Pancreas (tissue), 10 donors: ENCODE measurements around the gene FMNL2. TPM values are rescaled to one million over a fixed set of nuclear protein-coding genes. Genes with fewer than 3 reads are reported as not detected.
A peak's percentile ranks its signal among the peaks of the same experiment; 100 is the strongest.

Experiments
- ATAC-seq, 4 donors: fragments of 200-7000 bp; cut with Tn5 transposase; one replicate each; pipeline versions ENCODE4 v1.8.0 to v1.9.1; 2020; ENCODE audit warnings: mild to moderate bottlenecking in 4 of 4, moderate library complexity in 4 of 4
- DNase-seq, 6 donors: peaks; one replicate each; pipeline ENCODE4 v3.0.0-alpha.2; 2020
- FAIRE-seq: peaks from 2 replicates; lab custom pipeline; 2012; peaks lifted over from hg19 to GRCh38; lab: Jason Lieb, UNC
- H3K27ac ChIP-seq, 4 donors: fragments of 200-600 bp; sonication (generic); 1 replicate in 3 of 4; 2 replicates in 1 of 4; pipeline versions ENCODE4 v1.5.0 to v1.8.0; 2020
- H3K27me3 ChIP-seq, 4 donors: fragments of 200-600 bp; one replicate each; pipeline ENCODE4 v1.8.0; 2021
- H3K36me3 ChIP-seq, 3 donors: fragments of 200-600 bp; sonication (generic) in 1 of 3; one replicate each; pipeline versions ENCODE4 v1.5.0 to v1.8.0; 2020 to 2021
- H3K4me1 ChIP-seq, 3 donors: fragments of 200-600 bp; one replicate each; pipeline ENCODE4 v1.8.0; 2021
- H3K4me3 ChIP-seq, 4 donors: fragments of 200-600 bp; sonication (generic) in 2 of 4; one replicate each; pipeline versions ENCODE4 v1.5.0 to v1.8.0; 2020 to 2021
- H3K9me3 ChIP-seq, 4 donors: fragments of 200-600 bp; one replicate each; pipeline ENCODE4 v1.8.0; 2021
- WGBS, 2 donors: extraction: QIAGEN DNeasy Blood & Tissue Kit; methylation state at CpG; one replicate each; pipeline ENCODE4 v1.1.7; 2013; 5-methylcytosine and 5-hydroxymethylcytosine counted together
- intact Hi-C, 3 donors: fragments of 100-400 bp; cut with DNase I; formaldehyde crosslinking; loops; one replicate each; pipeline versions ENCODE4 v1.11.1 to v1.14.2; 2022
- polyA plus RNA-seq, 2 donors: library from polyadenylated mRNA; stranded (reverse); fragments of 200-250 nt; gene quantifications; one replicate each; pipeline ENCODE4 v1.2.3, GENCODE V29; 2013
- total RNA-seq, 6 donors: library from RNA; stranded (reverse); fragmentation: NEBNext Ultra II Directional in 4 of 6; extraction: Animal tissue kit (Norgen Biotek cat#: 25700) in 4 of 6; gene quantifications; one replicate each; pipeline versions ENCODE4 v1.2.1 to v1.2.4, GENCODE V29; 2021 to 2023
- TF ChIP-seq, protein P1 (sequence below), 4 donors: fragments of 200-600 bp; sonication (generic) in 3 of 4; IDR thresholded peaks; one replicate each; pipeline versions ENCODE4 v1.5.0 to v1.8.0; 2021; ENCODE audit warnings: antibody characterized with exemption in 4 of 4
- donor health status: healthy with polysubstance abuse.
- donor health status: DM: no; HTN: no; CAD: no; lungs with moderate emphysema.
- donor health status: DM: no; HTN: no; CAD: no.
- donor health status: control.
- donor health status: control.
- donor health status: Bipolar disorder and iron deficiency.
- donor health status: DM: yes; HTN: yes; CAD: no.
- donor health status: DM: no; HTN: no; CAD: no.
- donor health status: DM: no; HTN: no; CAD: no.
- donor health status: DM: yes; HTN: yes; CAD: no.

Gene FMNL2
- total and polyA plus RNA-seq, 8 donors = 7.5 to 22.3 (median 11.3) TPM

DNA sequence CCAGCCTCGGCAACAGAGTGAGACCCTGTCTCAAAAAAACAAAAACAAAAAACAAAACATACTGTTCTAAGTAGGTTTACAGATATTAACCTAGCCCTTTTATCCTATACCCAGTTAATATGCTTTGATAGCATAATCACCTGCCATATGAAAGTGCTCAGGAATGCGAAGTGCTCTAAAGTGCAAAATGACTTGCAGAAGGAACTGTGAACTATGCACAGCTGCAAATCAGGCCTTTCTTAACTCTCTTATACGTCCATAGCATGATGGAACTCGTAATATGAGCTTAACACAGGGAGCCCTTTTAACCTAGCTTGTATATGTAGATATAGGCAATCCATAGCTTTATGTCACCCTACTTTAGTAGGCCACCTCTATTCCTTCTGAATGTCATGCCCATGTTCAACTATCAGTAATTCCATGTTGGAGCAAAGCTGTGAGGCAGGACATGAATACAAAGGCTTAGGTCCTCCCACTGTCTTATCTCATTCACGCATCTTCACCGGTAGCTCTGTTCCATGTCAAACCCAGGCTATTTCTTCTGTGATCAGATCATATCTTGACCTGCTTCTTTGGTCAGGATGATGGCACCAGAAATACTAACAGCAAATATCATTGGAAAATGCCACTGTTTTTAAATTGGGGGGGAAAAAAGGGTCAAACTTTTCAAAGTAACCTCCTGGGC, 309.4 kb downstream of the FMNL2 start:
- H3K4me3 ChIP-seq = no peak overlapping the region
- FAIRE-seq = no peak
- no peak for DNase-seq
- no peaks in the 10 kb centered on the region for H3K9me3 ChIP-seq
- TF ChIP-seq, protein P1, sequence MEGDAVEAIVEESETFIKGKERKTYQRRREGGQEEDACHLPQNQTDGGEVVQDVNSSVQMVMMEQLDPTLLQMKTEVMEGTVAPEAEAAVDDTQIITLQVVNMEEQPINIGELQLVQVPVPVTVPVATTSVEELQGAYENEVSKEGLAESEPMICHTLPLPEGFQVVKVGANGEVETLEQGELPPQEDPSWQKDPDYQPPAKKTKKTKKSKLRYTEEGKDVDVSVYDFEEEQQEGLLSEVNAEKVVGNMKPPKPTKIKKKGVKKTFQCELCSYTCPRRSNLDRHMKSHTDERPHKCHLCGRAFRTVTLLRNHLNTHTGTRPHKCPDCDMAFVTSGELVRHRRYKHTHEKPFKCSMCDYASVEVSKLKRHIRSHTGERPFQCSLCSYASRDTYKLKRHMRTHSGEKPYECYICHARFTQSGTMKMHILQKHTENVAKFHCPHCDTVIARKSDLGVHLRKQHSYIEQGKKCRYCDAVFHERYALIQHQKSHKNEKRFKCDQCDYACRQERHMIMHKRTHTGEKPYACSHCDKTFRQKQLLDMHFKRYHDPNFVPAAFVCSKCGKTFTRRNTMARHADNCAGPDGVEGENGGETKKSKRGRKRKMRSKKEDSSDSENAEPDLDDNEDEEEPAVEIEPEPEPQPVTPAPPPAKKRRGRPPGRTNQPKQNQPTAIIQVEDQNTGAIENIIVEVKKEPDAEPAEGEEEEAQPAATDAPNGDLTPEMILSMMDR (IDR thresholded peaks at IDR 0.05) = no peak
- H3K36me3 ChIP-seq = peaks cover 0 to 6% (median 0%) of the 10 kb centered on the region in 3 donors
- H3K27ac ChIP-seq = no peak overlapping the region
- no peak for ATAC-seq
- H3K27me3 ChIP-seq = no peaks in the 10 kb centered on the region
- H3K4me1 ChIP-seq = peaks cover 5 to 16% (median 7%) of the 10 kb centered on the region in 3 donors
- WGBS, 2 donors = 92% methylated on average over 6 of the region's 6 CpGs
- intact Hi-C loops = no loop called here

DNA sequence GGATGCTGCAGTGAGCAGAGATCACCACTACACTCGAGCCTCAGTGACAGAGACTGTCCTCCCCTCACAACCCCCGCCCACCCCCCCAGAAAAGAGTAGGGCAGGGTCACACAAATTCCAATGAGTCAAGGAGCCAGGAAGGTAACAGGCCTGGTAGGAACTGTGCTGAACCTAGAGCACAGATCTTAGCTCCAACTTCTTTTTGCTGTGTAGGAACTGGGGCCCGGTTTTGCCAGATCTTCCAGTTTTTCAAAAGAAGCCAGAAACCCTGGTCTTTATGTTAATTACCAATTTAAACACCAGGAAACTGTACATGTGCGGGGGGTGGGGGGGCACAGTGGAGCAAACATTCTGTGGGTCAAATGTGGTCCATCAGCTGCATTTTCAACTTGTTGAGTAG, 311.3 kb downstream of the FMNL2 start:
- WGBS, 2 donors = 69 to 70% methylated on average over 4 of the region's 4 CpGs
- Histone ChIP-seq H3K27me3 (no peaks in the 10 kb centered on the region), H3K4me3 (no peak overlapping the region), H3K4me1 (peaks cover 5 to 16% (median 7%) of the 10 kb centered on the region in 3 donors), H3K27ac (no peak overlapping the region), H3K9me3 (no peaks in the 10 kb centered on the region), H3K36me3 (peaks cover 0 to under 1% (median 0%) of the 10 kb centered on the region in 3 donors)
- no peak for ATAC-seq
- intact Hi-C loops = no loop called here
- FAIRE-seq = no peak
- TF ChIP-seq, protein P1 (IDR thresholded peaks at IDR 0.05) = no peak
- DNase-seq = no peak

- no peaks in the 10 kb centered on the region for H3K9me3 ChIP-seq
- H3K4me3 ChIP-seq = no peak overlapping the region
- intact Hi-C loops = no loop called here
- no peak for DNase-seq
- no peaks in the 10 kb centered on the region for H3K27me3 ChIP-seq
- peaks cover 5 to 16% (median 7%) of the 10 kb centered on the region in 3 donors for H3K4me1 ChIP-seq
- FAIRE-seq = no peak
- TF ChIP-seq, protein P1 (IDR thresholded peaks at IDR 0.05) = no peak
- no peak overlapping the region for H3K27ac ChIP-seq
- WGBS, 2 donors = 92 to 93% methylated on average over 3 of the region's 3 CpGs
- ATAC-seq = peak in 1 of 4 donors; percentile 9
- H3K36me3 ChIP-seq = no peaks in the 10 kb centered on the region
Measured at GRCh38 chr2:152646775-152647174, 311.8 kb downstream of the FMNL2 start.

- intact Hi-C loops = no loop called here
- Histone ChIP-seq H3K27ac (no peak overlapping the region), H3K9me3 (no peaks in the 10 kb centered on the region), H3K27me3 (no peaks in the 10 kb centered on the region), H3K36me3 (no peaks in the 10 kb centered on the region), H3K4me1 (peaks cover 5 to 16% (median 7%) of the 10 kb centered on the region in 3 donors), H3K4me3 (no peak overlapping the region)
- 30 to 32% methylated on average over 9 of the region's 9 CpGs for WGBS, 2 donors
- peak; percentile 60 to 75 (median 64) for DNase-seq
- TF ChIP-seq, protein P1 (IDR thresholded peaks at IDR 0.05) = no peak
- ATAC-seq = peak; percentile 81 to 93 (median 91)
- FAIRE-seq = no peak
Measured at GRCh38 chr2:152647552-152647951, 312.6 kb downstream of the FMNL2 start.

GRCh38 chr2:152648336-152648735, 313.4 kb downstream of the FMNL2 start:
- H3K27ac ChIP-seq = no peak overlapping the region
- no peak for DNase-seq
- intact Hi-C loops = no loop called here
- FAIRE-seq = no peak
- ATAC-seq = peak; percentile 33 to 51 (median 47)
- H3K4me1 ChIP-seq = peaks cover 5 to 16% (median 7%) of the 10 kb centered on the region in 3 donors
- no peaks in the 10 kb centered on the region for H3K27me3 ChIP-seq
- no peak overlapping the region for H3K4me3 ChIP-seq
- no peaks in the 10 kb centered on the region for H3K36me3 ChIP-seq
- no peaks in the 10 kb centered on the region for H3K9me3 ChIP-seq
- TF ChIP-seq, protein P1 (IDR thresholded peaks at IDR 0.05) = no peak
- 28 to 31% methylated on average over 2 of the region's 2 CpGs for WGBS, 2 donors
